Measurements from ENCODE around the gene IRAK2.

IRAK2 gene

GRCh38 chr3:10274601-10275000 lies 109.9 kb downstream of the IRAK2 start:
- TF ChIP-seq CTCF (conservative IDR thresholded peaks at IDR 0.05; ENCODE audit: low read length) (no peak), EZH2phosphoT487 (IDR thresholded peaks at IDR 0.05; ENCODE audit: borderline replicate concordance) (no peak)
- H3K36me3 ChIP-seq (ENCODE audit: insufficient read depth, low read length), result peaks cover 84% of the 10 kb centered on the region; the same call in 1 of the 2 replicates

DNA sequence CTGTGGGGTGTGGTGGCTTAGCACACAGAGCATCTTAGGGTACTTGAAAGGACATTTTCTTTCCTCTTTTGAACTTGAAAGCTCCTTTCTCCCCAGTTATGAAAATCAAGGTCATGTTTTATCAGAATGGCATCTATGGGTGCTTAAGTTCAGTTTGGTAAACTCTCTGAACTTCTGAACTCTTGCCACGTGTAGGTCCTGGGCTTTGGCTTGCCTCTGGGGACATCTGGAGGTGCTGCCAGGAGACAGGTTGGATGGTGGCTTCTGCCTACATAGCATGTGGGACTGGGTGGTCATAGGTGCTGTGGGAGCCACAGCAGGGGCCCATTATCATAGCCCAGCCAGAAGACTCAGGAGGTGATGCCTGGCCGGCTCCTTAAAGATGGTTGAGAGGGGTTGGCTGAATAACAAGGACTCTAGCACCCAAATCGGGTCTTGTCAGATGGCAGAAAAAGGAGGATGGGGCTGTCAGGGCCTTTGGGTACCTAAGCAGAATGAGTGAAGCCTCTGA lies 112.5 kb downstream of the IRAK2 start:
- Histone ChIP-seq H3K79me2 (ENCODE audit: insufficient read depth, low read length) (peaks cover 57% of the 10 kb centered on the region), H3K9me2 (replicated peaks; ENCODE audit: low read depth, low read length) (no peaks in the 10 kb centered on the region), H3K4me3 (ENCODE audit: low read length, poor library complexity, severe bottlenecking) (no peak overlapping the region), H3F3A (ENCODE audit: low read depth) (no peaks in the 10 kb centered on the region), H2AFZ (ENCODE audit: low read length) (no peak overlapping the region), H3K27me3 (ENCODE audit: insufficient read depth, low read length, poor library complexity, severe bottlenecking) (no peaks in the 10 kb centered on the region), H3K36me3 (ENCODE audit: insufficient read depth, low read length) (peaks cover 80% of the 10 kb centered on the region), H3K4me1 (ENCODE audit: insufficient read depth, low read length, poor library complexity, severe bottlenecking) (peaks cover 12% of the 10 kb centered on the region), H3K9ac (ENCODE audit: low read depth, low read length, poor library complexity, severe bottlenecking) (no peak overlapping the region), H4K20me1 (ENCODE audit: insufficient read depth, low read length, poor library complexity, severe bottlenecking) (peaks cover 38% of the 10 kb centered on the region), H3K4me2 (ENCODE audit: low read depth, low read length, poor library complexity, severe bottlenecking) (no peak overlapping the region), H3K9me3 (ENCODE audit: insufficient read depth, low read depth, low read length) (no peaks in the 10 kb centered on the region)
- TF ChIP-seq CTCF (conservative IDR thresholded peaks at IDR 0.05; ENCODE audit: low read length) (no peak), EZH2phosphoT487 (IDR thresholded peaks at IDR 0.05; ENCODE audit: borderline replicate concordance) (no peak)

More at GRCh38 chr3:10274601-10275000, 109.9 kb downstream of the IRAK2 start:
- H3K27me3 ChIP-seq (ENCODE audit: insufficient read depth, low read length, poor library complexity, severe bottlenecking), result no peaks in the 10 kb centered on the region
- H3K4me2 ChIP-seq (ENCODE audit: low read depth, low read length, poor library complexity, severe bottlenecking), result no peak overlapping the region
- no peak overlapping the region for H3K4me3 ChIP-seq (ENCODE audit: low read length, poor library complexity, severe bottlenecking)
- no peaks in the 10 kb centered on the region for H3K9me2 ChIP-seq (replicated peaks; ENCODE audit: low read depth, low read length)
- no peak overlapping the region for H3K9ac ChIP-seq (ENCODE audit: low read depth, low read length, poor library complexity, severe bottlenecking)
- peaks cover 12% of the 10 kb centered on the region for H3K4me1 ChIP-seq (ENCODE audit: insufficient read depth, low read length, poor library complexity, severe bottlenecking)
- H3K79me2 ChIP-seq (ENCODE audit: insufficient read depth, low read length), result peaks cover 83% of the 10 kb centered on the region
- no peak overlapping the region for H2AFZ ChIP-seq (ENCODE audit: low read length)
- H4K20me1 ChIP-seq (ENCODE audit: insufficient read depth, low read length, poor library complexity, severe bottlenecking), result peaks cover 38% of the 10 kb centered on the region
- H3K9me3 ChIP-seq (ENCODE audit: insufficient read depth, low read depth, low read length), result no peaks in the 10 kb centered on the region
- H3F3A ChIP-seq (ENCODE audit: low read depth), result no peaks in the 10 kb centered on the region

DNA sequence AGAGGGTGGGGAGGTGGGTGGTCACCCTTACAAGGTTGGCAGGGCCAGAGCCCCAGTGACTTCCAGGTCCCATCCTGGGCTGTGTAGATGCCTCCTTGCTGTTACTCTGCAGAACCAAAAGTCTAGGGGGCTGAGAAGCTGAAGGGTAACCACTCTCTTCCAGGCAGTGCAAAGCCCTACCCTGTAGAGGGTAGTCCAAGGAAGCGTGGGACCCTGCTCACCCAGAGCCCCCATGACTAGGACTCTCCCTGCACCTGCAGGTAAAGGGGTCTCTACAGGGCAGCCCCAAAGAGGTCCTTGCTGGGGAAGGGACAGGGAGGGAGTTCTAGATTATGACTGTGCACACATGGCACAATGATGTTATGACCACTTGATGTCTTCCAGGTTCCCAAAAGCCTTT lies 113.8 kb downstream of the IRAK2 start:
- peaks cover 7% of the 10 kb centered on the region for H3K4me1 ChIP-seq (ENCODE audit: insufficient read depth, low read length, poor library complexity, severe bottlenecking)
- no peak overlapping the region for H2AFZ ChIP-seq (ENCODE audit: low read length)
- H3K27me3 ChIP-seq (ENCODE audit: insufficient read depth, low read length, poor library complexity, severe bottlenecking), result no peaks in the 10 kb centered on the region
- H4K20me1 ChIP-seq (ENCODE audit: insufficient read depth, low read length, poor library complexity, severe bottlenecking), result peaks cover 31% of the 10 kb centered on the region
- H3K4me3 ChIP-seq (ENCODE audit: low read length, poor library complexity, severe bottlenecking), result no peak overlapping the region
- H3K36me3 ChIP-seq (ENCODE audit: insufficient read depth, low read length), result peaks cover 81% of the 10 kb centered on the region
- H3K9ac ChIP-seq (ENCODE audit: low read depth, low read length, poor library complexity, severe bottlenecking), result no peak overlapping the region
- H3F3A ChIP-seq (ENCODE audit: low read depth), result no peaks in the 10 kb centered on the region
- no peaks in the 10 kb centered on the region for H3K9me2 ChIP-seq (replicated peaks; ENCODE audit: low read depth, low read length)
- H3K79me2 ChIP-seq (ENCODE audit: insufficient read depth, low read length), result peaks cover 44% of the 10 kb centered on the region
- no peak overlapping the region for H3K4me2 ChIP-seq (ENCODE audit: low read depth, low read length, poor library complexity, severe bottlenecking)
- TF ChIP-seq EZH2phosphoT487 (IDR thresholded peaks at IDR 0.05; ENCODE audit: borderline replicate concordance), result no peak
- TF ChIP-seq CTCF (conservative IDR thresholded peaks at IDR 0.05; ENCODE audit: low read length), result no peak
- H3K9me3 ChIP-seq (ENCODE audit: insufficient read depth, low read depth, low read length), result no peaks in the 10 kb centered on the region
